Measurements from ENCODE around the gene ITGA1.
"Not testable (repeated sequence)": the region's sequence is repeated elsewhere in the genome, so short reads cannot be mapped to it uniquely, and the experiment has no call there.

The ITGA1 gene

DNA sequence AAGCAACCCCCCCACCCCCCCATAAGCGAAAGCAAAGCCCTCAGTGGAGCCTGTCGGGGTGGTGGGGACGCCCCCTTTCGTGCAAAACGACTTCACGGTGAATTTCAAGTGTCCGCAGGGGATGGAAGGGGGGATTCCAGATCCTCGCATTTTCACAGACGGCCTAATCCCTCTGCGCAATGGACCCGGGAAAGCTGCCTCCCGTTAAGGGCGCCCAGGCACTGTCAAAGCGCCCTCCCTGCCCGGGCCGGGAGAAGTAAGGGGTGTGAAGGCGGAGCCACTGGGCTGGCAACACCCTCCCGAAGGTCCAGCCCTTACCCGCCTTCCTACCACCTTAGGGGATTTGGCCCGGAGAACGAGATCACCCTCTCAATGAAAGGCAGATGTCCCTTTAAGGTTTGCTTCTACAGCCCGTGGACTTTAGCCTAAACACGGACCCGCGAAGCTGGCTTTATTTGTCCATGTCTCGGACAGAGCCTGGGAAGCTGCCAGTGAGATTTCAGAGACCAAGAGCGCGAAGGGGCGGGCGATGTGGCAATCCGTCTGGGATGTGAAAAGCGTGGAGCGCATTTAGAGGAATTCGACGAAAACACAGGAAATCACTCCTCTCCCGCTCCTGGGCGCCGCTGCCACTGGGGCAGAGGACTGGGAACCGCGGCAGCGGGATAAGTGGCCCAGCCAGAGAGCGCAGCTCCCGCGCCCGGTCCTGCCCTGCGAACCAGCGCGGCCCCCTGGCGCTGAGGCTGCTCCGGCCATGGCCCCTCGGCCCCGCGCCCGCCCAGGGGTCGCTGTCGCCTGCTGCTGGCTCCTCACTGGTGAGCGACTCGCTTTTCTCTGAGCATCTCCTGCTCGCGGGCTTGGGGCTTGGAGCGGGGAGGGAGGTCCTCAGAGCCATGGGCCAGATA lies at the start of gene ITGA1, which contains the start of gene PELO:
TSS of gene ITGA1 (plus strand) at position 317 of the 905 bp plus-strand sequence. CDS start at position 755, 438 bp downstream.
TSS of gene PELO (plus strand) at position 317 of the 905 bp plus-strand sequence. CDS start 12,479 bp downstream, outside the sequence.
- DNase-seq: peak; percentile 56

DNA sequence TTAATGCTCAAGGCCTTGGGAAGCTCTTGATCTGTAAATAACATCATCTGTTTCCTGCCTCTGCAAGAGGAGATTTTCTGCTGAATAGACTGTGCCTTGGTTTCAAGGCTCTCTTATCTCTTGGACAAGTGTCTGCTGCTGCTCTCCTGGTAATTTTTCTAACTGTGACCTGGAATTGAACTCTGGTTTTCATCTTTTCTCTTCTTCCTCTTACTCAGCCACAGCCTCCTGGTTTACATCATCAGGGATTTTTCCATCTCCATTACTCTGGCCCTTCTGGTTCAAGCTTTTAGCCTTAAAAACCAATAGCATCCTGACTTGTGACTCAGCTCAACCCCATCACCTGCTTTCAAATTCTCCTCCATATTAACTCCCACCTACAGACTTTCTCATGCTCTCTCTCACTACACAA lies 49.6 kb upstream of the ITGA1 start:
- no peak for DNase-seq

DNA sequence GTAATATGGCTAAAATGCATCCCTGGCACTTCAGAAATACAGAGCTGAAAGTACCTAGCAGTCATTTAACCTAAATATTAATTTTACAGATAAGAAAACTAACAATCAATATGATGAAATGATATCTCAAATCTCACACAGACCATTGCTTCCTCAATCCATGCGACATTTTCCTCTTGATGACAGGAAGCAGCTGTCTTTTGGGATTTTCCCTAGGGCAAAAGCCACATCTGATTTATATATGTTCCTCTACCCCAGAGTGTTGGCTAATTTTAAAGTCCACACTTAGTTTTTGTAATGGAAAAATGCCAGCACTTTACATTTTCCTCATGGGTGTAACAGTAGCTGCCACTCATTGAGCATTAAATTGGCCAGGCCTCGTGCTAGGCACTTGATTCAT lies 47.7 kb upstream of the ITGA1 start:
- no peak for DNase-seq

- DNase-seq: no peak
Measured at GRCh38 chr5:52743012-52743411, 44.7 kb upstream of the ITGA1 start.

DNA sequence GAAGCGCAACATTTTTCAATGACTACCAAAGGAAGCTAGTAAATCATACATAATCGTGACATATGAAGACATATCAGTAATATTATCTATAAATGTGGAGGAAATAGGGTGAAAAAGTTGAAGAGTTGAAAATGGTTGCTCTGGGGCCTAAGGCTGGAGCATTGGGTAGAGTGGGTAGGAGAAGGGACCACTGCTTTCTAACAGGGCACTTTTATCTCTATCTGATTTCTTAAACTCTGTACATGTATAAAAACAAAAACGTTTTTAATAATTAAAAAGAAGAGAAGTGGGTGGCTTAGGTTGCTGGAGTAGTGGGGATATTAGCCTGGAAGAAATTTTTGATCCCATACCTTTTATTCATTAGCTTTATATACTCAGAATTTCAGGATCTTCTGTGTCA lies 44.2 kb upstream of the ITGA1 start:
- no peak for DNase-seq

DNA sequence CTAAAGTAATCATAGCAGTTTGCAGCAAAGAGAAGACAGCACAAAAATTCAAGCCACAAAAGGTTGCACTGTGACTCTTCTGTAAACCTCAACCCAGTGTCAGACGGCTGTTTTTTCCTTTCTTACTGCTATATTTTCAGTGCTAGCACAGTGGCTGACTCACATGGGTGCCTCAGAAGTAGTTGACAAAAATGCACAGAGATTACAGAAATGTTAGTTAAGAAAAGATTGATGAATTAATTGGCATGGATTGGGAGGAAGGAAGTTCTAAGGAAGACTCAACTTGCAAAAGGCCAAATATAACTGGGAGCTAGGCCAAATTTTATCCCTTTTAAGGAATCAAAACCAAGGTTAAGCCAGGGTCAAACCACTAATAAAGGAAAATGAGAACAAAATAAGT lies 43.7 kb upstream of the ITGA1 start:
- no peak for DNase-seq

GRCh38 chr5:52744867-52745458 lies 42.8 kb upstream of the ITGA1 start:
- not testable (repeated sequence) for DNase-seq

DNA sequence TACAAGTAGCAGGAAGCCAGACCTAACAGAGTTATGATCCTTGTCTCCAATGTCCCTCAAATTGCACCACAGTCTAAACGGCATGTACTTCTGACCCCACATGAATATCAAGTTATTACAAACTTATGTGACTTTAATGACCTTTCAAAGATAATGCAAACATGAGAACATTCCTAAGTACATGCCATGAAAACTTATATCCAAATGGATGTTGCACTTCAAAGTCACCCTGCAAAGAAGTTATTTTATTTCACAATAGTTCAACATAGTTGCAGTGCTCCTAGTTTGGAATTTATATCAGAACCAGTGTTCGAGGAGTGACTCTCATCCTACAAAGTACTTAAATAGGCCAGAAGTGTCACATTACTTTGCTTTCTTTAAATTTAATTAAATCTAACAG lies 41.2 kb upstream of the ITGA1 start:
- no peak for DNase-seq

GRCh38 chr5:52748590-52748989 lies 39.1 kb upstream of the ITGA1 start:
- no peak for DNase-seq

GRCh38 chr5:52749666-52750065 lies 38.0 kb upstream of the ITGA1 start:
- no peak for DNase-seq

- DNase-seq: no peak
Measured at GRCh38 chr5:52751137-52751536, 36.6 kb upstream of the ITGA1 start.

DNA sequence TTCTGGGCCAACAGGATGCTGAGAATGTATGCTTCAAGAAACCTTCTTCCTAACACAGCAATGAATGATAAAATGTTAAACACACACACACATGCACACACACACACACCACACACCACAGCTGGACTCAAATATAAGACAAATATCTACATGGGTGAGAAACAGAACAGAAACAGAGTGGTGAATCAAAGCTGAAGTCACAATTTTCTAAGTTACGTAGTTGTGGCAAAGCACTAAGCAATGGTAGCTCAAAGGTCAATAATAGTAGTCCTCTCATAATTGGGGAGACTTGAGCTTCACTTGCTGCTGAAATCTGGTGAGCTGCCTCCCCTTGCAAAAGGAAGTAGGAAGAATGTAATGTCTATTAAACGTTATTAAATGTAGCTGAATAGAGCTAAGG lies 33.7 kb upstream of the ITGA1 start:
- no peak for DNase-seq

GRCh38 chr5:52757527-52757926 lies 30.2 kb upstream of the ITGA1 start:
- DNase-seq: no peak

- DNase-seq: no peak
Measured at GRCh38 chr5:52758014-52758413, 29.7 kb upstream of the ITGA1 start.

DNA sequence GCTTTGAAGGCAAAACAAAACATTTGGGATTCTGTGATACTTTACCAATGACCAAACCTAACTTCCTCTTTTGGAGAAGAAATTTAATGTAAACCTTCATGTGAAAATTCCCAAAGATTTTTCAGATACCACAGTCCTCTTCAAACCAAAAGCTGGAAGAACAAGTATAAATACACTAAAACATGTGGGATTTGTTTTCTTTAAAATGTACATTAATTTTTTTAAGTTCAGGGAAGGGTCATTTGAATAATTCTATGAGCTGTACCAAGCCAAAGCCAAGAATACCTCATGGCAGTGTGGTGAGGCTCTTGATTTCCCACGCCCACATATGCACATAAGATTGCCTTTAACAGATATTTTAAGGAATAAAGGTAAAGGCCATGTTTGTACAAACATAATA lies 28.4 kb upstream of the ITGA1 start:
- DNase-seq: no peak

DNA sequence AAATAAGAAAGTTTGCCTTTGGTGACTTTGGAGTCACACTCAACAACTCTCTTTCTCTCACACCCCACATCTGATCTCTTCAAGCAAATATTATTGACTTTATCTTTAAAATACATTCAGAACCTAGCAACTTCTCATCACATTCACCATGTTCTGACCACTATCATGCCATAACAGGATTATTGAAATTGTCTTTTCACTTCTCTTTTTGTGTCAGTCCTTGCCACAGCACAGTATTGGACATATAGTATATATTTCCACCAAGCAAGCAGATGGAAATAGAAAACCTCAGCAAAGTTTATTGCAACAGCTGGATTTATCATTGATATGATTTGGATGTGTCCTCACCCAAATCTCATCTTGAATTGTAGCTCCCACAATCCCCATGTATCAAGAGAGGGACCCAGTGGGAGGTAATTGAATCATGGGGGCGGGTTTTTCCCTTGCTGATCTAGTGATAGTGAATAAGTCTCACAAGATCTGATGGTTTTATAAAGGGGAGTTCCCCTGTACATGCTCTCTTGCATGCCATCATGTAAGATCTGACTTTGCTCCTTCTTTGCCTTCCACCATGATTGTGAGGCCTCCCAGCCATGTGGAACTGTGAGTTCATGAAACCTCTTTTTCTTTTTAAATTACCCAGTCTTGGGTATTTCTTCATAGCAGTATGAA lies 26.9 kb upstream of the ITGA1 start:
- no peak for DNase-seq

DNA sequence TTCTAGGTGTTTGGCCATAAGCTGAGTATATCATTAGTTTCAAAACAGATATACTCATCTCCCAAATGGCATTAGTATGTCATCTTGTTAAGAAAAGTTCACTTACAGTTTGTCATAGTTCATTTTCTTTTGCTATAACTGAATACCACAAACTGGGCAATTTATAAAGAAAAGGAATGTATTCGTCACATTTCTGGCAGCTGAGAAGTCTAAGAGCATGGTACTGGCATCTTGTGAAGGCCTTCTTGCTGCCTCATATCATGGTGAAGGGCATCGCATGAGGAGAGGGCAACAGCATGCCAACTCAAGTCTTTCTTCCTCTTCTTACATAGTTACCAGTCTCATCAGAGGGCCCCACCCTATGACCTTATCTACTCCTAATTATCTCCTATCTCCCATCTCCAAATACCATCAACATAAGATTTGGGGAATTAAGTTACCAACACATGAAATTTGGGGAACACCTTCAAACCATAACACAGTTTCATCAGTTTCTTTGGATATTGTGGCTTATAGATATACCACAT lies 20.4 kb upstream of the ITGA1 start:
- no peak for DNase-seq

DNA sequence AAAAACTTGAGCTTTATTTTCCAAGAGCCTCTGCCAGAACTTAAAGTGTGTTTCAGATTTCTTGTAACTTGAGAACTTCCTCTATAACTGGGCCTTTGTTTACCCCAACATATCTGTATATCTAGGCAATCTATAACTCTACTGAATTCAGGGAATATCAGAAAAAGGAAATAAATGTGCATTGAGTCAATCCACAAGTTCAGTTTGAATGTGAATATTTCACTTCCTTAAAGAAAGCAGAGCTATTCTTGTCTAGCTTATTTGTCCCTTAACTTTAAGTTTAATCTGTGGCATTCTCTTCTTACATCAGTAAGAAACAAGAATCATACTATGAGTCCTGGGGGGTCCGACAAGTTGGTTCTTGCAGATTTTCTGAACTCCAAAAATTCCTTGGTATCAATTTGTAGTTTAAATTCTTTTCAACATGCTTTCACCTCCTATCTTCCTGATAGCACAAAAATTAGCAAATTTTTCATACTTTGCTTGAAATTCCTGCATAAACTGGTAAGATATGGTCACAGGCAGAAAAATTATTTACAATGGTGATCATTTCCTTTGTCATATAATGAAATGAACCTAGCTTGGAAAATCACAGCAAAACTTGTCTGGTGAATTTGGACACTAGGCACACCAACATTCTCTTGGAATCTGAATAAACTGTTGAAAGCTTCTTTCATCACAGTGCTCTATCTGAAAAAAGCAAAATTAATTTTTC lies 19.8 kb upstream of the ITGA1 start:
- DNase-seq: no peak

DNA sequence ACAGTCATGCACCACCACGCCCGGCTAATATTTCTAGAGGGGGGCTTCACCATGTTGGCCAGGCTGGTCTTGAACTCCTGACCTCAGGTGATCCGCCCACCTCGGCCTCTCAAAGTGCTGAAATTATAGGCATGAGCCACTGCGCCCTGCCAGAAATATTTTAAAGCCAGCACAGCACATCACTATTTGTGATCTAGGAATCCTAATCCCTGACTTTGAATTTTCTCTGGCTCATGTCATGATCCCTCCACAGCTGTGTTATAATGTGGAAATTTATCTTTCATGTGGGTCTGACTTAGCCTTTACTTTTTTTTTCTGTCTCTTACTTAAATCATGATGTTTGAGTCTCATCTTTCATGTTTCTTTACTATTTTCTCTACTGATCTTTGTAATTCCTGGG lies 18.7 kb upstream of the ITGA1 start:
- no peak for DNase-seq

DNA sequence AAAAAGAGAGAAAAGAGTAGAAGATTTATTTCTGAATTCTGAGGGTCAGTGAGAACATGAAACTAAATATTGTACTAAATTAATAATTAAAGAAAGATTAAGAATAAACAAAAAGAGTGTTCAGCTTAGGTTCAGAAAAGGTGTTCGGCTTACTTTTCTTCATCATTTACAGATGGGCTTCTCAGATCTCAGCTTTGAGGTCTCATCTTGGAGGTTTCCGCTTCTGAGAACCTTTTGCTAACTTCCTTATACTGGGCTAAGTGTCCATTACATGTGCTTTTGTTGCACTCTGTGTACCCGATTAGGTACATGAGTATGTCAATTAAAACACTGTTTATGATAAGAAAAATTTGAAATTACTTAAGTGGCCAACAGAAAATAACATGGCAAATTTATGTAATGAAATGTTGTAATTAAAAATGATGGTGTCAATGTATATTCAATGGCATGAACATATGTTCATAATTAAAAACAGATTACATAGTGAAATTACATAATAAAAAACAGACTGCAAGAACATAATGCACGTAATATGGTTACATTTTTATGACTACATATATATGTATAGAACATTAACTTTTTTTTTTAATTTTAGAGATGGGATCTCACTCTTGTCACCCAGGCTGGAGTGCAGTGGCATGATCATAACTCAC lies 17.3 kb upstream of the ITGA1 start:
- no peak for DNase-seq

DNA sequence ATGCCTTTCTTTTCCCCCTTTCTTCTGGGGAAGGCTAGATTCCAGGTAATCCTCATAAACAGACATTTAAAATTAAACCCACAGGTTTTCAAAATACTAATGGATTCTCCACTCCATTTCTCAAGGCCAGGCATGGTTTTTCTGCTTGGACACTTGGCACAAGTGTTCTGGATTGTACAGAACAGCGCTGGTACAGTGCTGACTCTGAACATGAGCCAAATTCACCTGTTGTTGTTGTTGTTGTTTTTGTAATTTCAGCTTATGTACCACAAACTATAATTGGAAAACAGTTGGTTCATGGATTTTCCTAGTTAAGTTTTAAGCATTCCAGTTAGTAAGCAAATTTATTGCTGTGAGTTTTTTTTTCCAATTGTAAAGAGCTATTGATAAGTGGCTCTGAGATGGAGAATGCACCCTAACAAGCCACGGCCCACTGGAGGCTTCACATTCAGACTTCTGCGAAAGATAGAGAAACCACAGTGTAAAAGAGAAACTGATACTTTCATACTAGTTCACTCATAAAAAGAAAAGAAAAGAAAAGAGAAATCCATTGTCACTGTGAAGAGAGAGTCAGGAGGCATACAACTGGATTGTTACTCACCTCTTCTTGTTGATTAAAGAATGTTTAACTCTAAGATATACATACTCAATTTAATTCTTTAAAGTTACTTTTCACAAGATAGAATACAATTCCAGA lies 16.2 kb upstream of the ITGA1 start:
- DNase-seq: no peak

- DNase-seq: no peak
Measured at GRCh38 chr5:52772668-52773067, 15.0 kb upstream of the ITGA1 start.

All from NCI-H1694 (cell line).